ENCODE data around the gene ZNF227.

Gene ZNF227

DNA sequence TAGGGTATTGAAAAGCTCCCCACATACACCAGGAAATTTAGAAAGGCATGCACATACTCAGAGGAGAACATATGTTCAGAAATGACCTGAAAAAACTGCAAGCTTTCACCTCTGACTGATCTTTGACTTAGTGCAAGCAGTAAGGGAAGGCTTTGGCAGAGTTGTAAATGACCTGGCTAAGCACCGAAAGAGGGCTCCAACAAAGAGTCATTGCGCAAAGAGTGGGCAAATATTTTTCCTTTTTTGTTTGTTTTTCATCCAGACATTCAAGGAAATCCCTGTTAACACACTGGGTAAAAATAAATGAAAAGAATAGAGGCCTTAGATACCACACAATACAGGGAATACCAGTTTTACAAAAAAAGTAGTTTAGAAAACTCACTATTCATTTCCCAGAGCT, 42.2 kb downstream of the ZNF227 start:
- Histone ChIP-seq H3K4me3 (ENCODE audit: low read length) (no peak overlapping the region), H3K4me2 (ENCODE audit: low read length) (no peak overlapping the region), H3K36me3 (ENCODE audit: control insufficient read depth, low read length) (no peaks in the 10 kb centered on the region), H3K4me1 (ENCODE audit: control insufficient read depth, low read length) (no peaks in the 10 kb centered on the region), H3K9me2 (replicated peaks; ENCODE audit: control insufficient read depth, low read length) (no peaks in the 10 kb centered on the region), H3K27ac (ENCODE audit: low read depth, low read length) (no peak overlapping the region), H3K9me3 (ENCODE audit: control insufficient read depth, insufficient read depth, low read length) (peaks cover 2% of the 10 kb centered on the region; the same call in 1 of the 2 replicates), H3F3A (ENCODE audit: control insufficient read depth, insufficient read depth) (no peaks in the 10 kb centered on the region), H4K20me1 (ENCODE audit: control insufficient read depth, insufficient read depth, low read depth, low read length) (no peaks in the 10 kb centered on the region), H3K79me2 (ENCODE audit: control insufficient read depth, low read length) (no peaks in the 10 kb centered on the region), H3K27me3 (ENCODE audit: control insufficient read depth, low read length) (no peaks in the 10 kb centered on the region)
- no peak for TF ChIP-seq EZH2phosphoT487 (IDR thresholded peaks at IDR 0.05; ENCODE audit: borderline replicate concordance, low read length)
- TF ChIP-seq, protein P1, sequence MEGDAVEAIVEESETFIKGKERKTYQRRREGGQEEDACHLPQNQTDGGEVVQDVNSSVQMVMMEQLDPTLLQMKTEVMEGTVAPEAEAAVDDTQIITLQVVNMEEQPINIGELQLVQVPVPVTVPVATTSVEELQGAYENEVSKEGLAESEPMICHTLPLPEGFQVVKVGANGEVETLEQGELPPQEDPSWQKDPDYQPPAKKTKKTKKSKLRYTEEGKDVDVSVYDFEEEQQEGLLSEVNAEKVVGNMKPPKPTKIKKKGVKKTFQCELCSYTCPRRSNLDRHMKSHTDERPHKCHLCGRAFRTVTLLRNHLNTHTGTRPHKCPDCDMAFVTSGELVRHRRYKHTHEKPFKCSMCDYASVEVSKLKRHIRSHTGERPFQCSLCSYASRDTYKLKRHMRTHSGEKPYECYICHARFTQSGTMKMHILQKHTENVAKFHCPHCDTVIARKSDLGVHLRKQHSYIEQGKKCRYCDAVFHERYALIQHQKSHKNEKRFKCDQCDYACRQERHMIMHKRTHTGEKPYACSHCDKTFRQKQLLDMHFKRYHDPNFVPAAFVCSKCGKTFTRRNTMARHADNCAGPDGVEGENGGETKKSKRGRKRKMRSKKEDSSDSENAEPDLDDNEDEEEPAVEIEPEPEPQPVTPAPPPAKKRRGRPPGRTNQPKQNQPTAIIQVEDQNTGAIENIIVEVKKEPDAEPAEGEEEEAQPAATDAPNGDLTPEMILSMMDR (IDR thresholded peaks at IDR 0.05; ENCODE audit: low read depth, low read length, poor library complexity, severe bottlenecking): no peak

- no peak for TF ChIP-seq EZH2phosphoT487 (IDR thresholded peaks at IDR 0.05; ENCODE audit: borderline replicate concordance, low read length)
- TF ChIP-seq, protein P1 (IDR thresholded peaks at IDR 0.05; ENCODE audit: low read depth, low read length, poor library complexity, severe bottlenecking): no peak
- H3K9me3 ChIP-seq (ENCODE audit: control insufficient read depth, insufficient read depth, low read length): no peaks in the 10 kb centered on the region; the same call in 1 of the 2 replicates
Observed at GRCh38 chr19:44255705-44256411, 43.5 kb downstream of the ZNF227 start.

GRCh38 chr19:44258136-44258535, 45.8 kb downstream of the ZNF227 start:
- Histone ChIP-seq H3F3A (ENCODE audit: control insufficient read depth, insufficient read depth) (no peaks in the 10 kb centered on the region), H3K4me2 (ENCODE audit: low read length) (no peak overlapping the region)

More at GRCh38 chr19:44255705-44256411, 43.5 kb downstream of the ZNF227 start:
- no peak overlapping the region for H3K27ac ChIP-seq (ENCODE audit: low read depth, low read length)
- no peaks in the 10 kb centered on the region for H3K27me3 ChIP-seq (ENCODE audit: control insufficient read depth, low read length)
- H3K36me3 ChIP-seq (ENCODE audit: control insufficient read depth, low read length): no peaks in the 10 kb centered on the region
- H3K4me2 ChIP-seq (ENCODE audit: low read length): no peak overlapping the region
- H3K9me2 ChIP-seq (replicated peaks; ENCODE audit: control insufficient read depth, low read length): no peaks in the 10 kb centered on the region
- H3K4me1 ChIP-seq (ENCODE audit: control insufficient read depth, low read length): no peaks in the 10 kb centered on the region
- no peaks in the 10 kb centered on the region for H3F3A ChIP-seq (ENCODE audit: control insufficient read depth, insufficient read depth)
- H3K79me2 ChIP-seq (ENCODE audit: control insufficient read depth, low read length): no peaks in the 10 kb centered on the region
- H3K4me3 ChIP-seq (ENCODE audit: low read length): no peak overlapping the region
- H4K20me1 ChIP-seq (ENCODE audit: control insufficient read depth, insufficient read depth, low read depth, low read length): no peaks in the 10 kb centered on the region

More at GRCh38 chr19:44258136-44258535, 45.8 kb downstream of the ZNF227 start:
- no peaks in the 10 kb centered on the region; the same call in 1 of the 2 replicates for H3K9me3 ChIP-seq (ENCODE audit: control insufficient read depth, insufficient read depth, low read length)
- no peak for TF ChIP-seq EZH2phosphoT487 (IDR thresholded peaks at IDR 0.05; ENCODE audit: borderline replicate concordance, low read length)
- TF ChIP-seq, protein P1 (IDR thresholded peaks at IDR 0.05; ENCODE audit: low read depth, low read length, poor library complexity, severe bottlenecking): no peak
- no peaks in the 10 kb centered on the region for H3K27me3 ChIP-seq (ENCODE audit: control insufficient read depth, low read length)
- H3K79me2 ChIP-seq (ENCODE audit: control insufficient read depth, low read length): no peaks in the 10 kb centered on the region
- H4K20me1 ChIP-seq (ENCODE audit: control insufficient read depth, insufficient read depth, low read depth, low read length): no peaks in the 10 kb centered on the region
- H3K9me2 ChIP-seq (replicated peaks; ENCODE audit: control insufficient read depth, low read length): no peaks in the 10 kb centered on the region
- no peaks in the 10 kb centered on the region for H3K36me3 ChIP-seq (ENCODE audit: control insufficient read depth, low read length)
- no peak overlapping the region for H3K27ac ChIP-seq (ENCODE audit: low read depth, low read length)
- no peak overlapping the region for H3K4me3 ChIP-seq (ENCODE audit: low read length)
- no peaks in the 10 kb centered on the region for H3K4me1 ChIP-seq (ENCODE audit: control insufficient read depth, low read length)

All from DOHH2 (cell line).